PFSK-1 (cell line): ENCODE measurements around the gene ATN1.

Source experiments
- FOXP2 ChIP-seq: optimal IDR thresholded peaks from 2 replicates; pipeline ENCODE3; 2011; ENCODE audit warnings: borderline replicate concordance, control low read depth, inconsistent platforms; ENCODE audit not compliant: insufficient read depth; ENCODE audit errors: extremely low read length, extremely low read depth
- POLR2AphosphoS5 ChIP-seq: IDR thresholded peaks from 2 replicates; pipeline ENCODE4 v1.6.1; 2012; ENCODE audit warnings: low read depth, mild to moderate bottlenecking, control low read depth, low read length, moderate library complexity
- SIN3A ChIP-seq: IDR thresholded peaks from 2 replicates; pipeline ENCODE4 v1.6.1; 2012; ENCODE audit warnings: mild to moderate bottlenecking, low read length, moderate library complexity, borderline replicate concordance; ENCODE audit not compliant: insufficient read depth
- TAF1 ChIP-seq: IDR thresholded peaks from 2 replicates; pipeline ENCODE4 v1.6.1; 2012; ENCODE audit warnings: low read length, control low read depth, borderline replicate concordance; ENCODE audit not compliant: insufficient read depth
- TF ChIP-seq, protein P1 (sequence below), 2 experiments: IDR thresholded peaks; 2 replicates each; pipeline versions ENCODE4 v1.6.1 to v1.8.0; 2011 to 2012; ENCODE audit warnings: low read depth in 2 of 2, low read length in 2 of 2, control low read depth in 1 of 2, inconsistent platforms in 1 of 2, mild to moderate bottlenecking in 1 of 2, moderate library complexity in 1 of 2; ENCODE audit not compliant: insufficient read depth in 1 of 2

Gene ATN1

DNA sequence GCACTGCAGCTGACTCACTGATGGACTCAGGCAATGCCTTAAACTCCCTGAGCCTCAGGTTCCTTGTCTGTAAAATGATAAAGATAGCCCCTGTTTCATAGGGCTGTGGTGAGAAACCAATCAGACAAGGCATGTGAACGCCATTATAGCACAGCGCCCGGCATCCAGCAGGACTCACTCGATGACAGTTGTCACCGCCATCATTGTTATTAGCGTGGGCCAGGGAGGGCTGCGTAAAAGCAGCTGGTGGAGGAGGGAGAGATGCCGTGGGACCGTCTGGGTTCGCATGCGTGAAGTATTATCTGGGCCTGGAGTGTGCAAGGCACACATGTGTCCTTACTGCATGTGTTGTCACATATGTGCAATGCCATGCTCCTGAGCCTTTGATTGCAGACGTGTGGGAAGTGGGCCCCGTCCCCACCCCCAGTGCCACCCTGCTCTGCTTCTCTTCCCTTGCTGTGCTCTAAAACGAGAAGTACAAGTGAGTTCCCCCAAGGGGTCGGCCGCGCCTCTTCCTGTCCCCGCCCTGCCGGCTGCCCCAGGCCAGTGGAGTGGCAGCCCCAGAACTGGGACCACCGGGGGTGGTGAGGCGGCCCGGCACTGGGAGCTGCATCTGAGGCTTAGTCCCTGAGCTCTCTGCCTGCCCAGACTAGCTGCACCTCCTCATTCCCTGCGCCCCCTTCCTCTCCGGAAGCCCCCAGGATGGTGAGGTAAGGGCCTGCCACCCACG, 23.2 kb downstream of the ATN1 start, which contains the start of gene PTPN6:
Gene PTPN6 (plus strand): TSS at position 546 of the 730 bp plus-strand sequence. CDS start 157 bp downstream, at position 703.
- TF ChIP-seq FOXP2: no peak
- TF ChIP-seq SIN3A: no peak
- no peak for TF ChIP-seq POLR2AphosphoS5
- TF ChIP-seq, protein P1, sequence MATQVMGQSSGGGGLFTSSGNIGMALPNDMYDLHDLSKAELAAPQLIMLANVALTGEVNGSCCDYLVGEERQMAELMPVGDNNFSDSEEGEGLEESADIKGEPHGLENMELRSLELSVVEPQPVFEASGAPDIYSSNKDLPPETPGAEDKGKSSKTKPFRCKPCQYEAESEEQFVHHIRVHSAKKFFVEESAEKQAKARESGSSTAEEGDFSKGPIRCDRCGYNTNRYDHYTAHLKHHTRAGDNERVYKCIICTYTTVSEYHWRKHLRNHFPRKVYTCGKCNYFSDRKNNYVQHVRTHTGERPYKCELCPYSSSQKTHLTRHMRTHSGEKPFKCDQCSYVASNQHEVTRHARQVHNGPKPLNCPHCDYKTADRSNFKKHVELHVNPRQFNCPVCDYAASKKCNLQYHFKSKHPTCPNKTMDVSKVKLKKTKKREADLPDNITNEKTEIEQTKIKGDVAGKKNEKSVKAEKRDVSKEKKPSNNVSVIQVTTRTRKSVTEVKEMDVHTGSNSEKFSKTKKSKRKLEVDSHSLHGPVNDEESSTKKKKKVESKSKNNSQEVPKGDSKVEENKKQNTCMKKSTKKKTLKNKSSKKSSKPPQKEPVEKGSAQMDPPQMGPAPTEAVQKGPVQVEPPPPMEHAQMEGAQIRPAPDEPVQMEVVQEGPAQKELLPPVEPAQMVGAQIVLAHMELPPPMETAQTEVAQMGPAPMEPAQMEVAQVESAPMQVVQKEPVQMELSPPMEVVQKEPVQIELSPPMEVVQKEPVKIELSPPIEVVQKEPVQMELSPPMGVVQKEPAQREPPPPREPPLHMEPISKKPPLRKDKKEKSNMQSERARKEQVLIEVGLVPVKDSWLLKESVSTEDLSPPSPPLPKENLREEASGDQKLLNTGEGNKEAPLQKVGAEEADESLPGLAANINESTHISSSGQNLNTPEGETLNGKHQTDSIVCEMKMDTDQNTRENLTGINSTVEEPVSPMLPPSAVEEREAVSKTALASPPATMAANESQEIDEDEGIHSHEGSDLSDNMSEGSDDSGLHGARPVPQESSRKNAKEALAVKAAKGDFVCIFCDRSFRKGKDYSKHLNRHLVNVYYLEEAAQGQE (IDR thresholded peaks at IDR 0.05; ENCODE audit: insufficient read depth in 1 of 2, low read depth in 2 of 2, low read length in 2 of 2): no peak
- no peak for TF ChIP-seq TAF1

GRCh38 chr12:6951551-6952120, 23.9 kb downstream of the ATN1 start:
- no peak for TF ChIP-seq POLR2AphosphoS5
- no peak for TF ChIP-seq FOXP2
- no peak for TF ChIP-seq TAF1
- TF ChIP-seq, protein P1 (IDR thresholded peaks at IDR 0.05; ENCODE audit: insufficient read depth in 1 of 2, low read depth in 2 of 2, low read length in 2 of 2): no peak
- TF ChIP-seq SIN3A: no peak

DNA sequence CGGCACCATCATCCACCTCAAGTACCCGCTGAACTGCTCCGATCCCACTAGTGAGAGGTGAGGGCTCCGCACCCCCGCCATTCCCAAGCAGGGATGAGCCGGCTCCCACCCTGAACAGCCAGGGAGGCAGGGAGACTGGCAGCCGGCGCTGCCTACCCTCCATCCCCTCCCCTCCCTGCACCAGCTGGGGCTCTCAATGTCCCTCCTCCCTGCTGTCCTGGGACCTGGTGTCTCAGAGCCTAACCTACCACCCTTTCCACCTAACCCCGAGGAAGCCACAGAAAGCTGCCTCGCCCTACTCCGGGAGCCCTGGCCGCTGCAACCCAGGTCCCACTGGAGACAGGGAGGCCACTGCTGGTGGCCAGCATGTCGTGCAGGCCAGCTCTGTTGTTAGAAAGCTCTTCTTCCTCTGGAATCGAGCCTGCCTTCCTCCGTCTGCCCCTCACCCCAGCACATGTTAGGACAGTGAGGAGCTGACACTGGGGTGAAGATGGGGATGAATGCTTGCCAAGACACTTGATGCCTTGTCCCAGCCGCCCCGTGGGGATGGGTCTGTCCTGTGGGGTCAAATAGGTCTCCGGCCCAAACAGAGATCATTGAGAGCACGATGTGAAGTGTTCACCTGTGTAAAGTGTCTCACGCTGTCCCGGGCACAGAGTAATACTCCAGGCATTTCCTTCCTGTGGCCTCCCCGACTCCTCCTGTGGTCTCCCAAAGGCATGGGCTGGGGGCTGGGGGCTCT, 24.5 kb downstream of the ATN1 start:
- no peak for TF ChIP-seq POLR2AphosphoS5
- TF ChIP-seq TAF1: no peak
- TF ChIP-seq, protein P1 (IDR thresholded peaks at IDR 0.05; ENCODE audit: insufficient read depth in 1 of 2, low read depth in 2 of 2, low read length in 2 of 2): no peak
- no peak for TF ChIP-seq SIN3A
- TF ChIP-seq FOXP2: no peak

- TF ChIP-seq TAF1 (no peak), SIN3A (no peak)
- TF ChIP-seq, protein P1 (IDR thresholded peaks at IDR 0.05; ENCODE audit: insufficient read depth in 1 of 2, low read depth in 2 of 2, low read length in 2 of 2): no peak
These were observed 25.2 kb downstream of the ATN1 start for GRCh38 chr12:6952863-6953441.
